ENCODE data around the gene VEGFA.

DNA sequence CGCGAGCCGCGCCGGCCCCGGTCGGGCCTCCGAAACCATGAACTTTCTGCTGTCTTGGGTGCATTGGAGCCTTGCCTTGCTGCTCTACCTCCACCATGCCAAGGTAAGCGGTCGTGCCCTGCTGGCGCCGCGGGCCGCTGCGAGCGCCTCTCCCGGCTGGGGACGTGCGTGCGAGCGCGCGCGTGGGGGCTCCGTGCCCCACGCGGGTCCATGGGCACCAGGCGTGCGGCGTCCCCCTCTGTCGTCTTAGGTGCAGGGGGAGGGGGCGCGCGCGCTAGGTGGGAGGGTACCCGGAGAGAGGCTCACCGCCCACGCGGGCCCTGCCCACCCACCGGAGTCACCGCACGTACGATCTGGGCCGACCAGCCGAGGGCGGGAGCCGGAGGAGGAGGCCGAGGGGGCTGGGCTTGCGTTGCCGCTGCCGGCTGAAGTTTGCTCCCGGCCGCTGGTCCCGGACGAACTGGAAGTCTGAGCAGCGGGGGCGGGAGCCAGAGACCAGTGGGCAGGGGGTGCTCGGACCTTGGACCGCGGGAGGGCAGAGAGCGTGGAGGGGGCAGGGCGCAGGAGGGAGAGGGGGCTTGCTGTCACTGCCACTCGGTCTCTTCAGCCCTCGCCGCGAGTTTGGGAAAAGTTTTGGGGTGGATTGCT is 1.3 kb downstream of the VEGFA start:
- TF ChIP-seq CTCF (conservative IDR thresholded peaks at IDR 0.05) (no peak), EZH2 (IDR thresholded peaks at IDR 0.05; ENCODE audit: low read depth) (no peak)

All from PC-9 (cell line).